BLaER1 treated with 17β-estradiol and CSF1 and Interleukin-3, amounts not matched to agents 10 nM and 100 nM (cell line): ENCODE results near the gene ENTHD1.

ENCODE experiments used
- H3K27ac ChIP-seq, 11 experiments: shearing (Covaris generic); formaldehyde crosslinking; 2 replicates each; pipeline ENCODE4 v1.8.1; 2022
- H3K27me3 ChIP-seq, 11 experiments: shearing (Covaris generic); formaldehyde crosslinking; 2 replicates each; pipeline ENCODE4 v1.8.1; 2022
- H3K36me3 ChIP-seq, 11 experiments: shearing (Covaris generic); formaldehyde crosslinking; 2 replicates each; pipeline ENCODE4 v1.8.1; 2022
- H3K4me1 ChIP-seq, 10 experiments: shearing (Covaris generic); formaldehyde crosslinking; 2 replicates each; pipeline ENCODE4 v1.8.1; 2022
- H3K4me2 ChIP-seq, 11 experiments: shearing (Covaris generic); formaldehyde crosslinking; 2 replicates each; pipeline ENCODE4 v1.8.1; 2022
- H3K4me3 ChIP-seq, 10 experiments: shearing (Covaris generic); formaldehyde crosslinking; 2 replicates each; pipeline ENCODE4 v1.8.1; 2022
- H3K9ac ChIP-seq, 11 experiments: shearing (Covaris generic); formaldehyde crosslinking; 2 replicates each; pipeline ENCODE4 v1.8.1; 2022
- H3K9me3 ChIP-seq, 11 experiments: shearing (Covaris generic); formaldehyde crosslinking; replicated peaks in 1 of 11; 2 replicates each; pipeline ENCODE4 v1.8.1; 2022
- H4K20me1 ChIP-seq, 11 experiments: shearing (Covaris generic); formaldehyde crosslinking; 2 replicates each; pipeline ENCODE4 v1.8.1; 2022
- Cebpa-rat ChIP-seq, 11 experiments: shearing (Covaris generic); IDR thresholded peaks; 2 replicates each; pipeline ENCODE4 v1.8.1; 2022

Gene ENTHD1

GRCh38 chr22:39733191-39733590, 160.4 kb downstream of the ENTHD1 start:
- Histone ChIP-seq H3K4me1 (peaks cover 0 to 24% (median 18%) of the 10 kb centered on the region in 10 experiments; a peak in 16 of 20 replicates), H3K9me3 (no peaks in the 10 kb centered on the region), H3K9ac (no peak overlapping the region), H3K4me3 (no peak overlapping the region), H3K36me3 (no peaks in the 10 kb centered on the region), H3K27me3 (no peaks in the 10 kb centered on the region), H4K20me1 (no peaks in the 10 kb centered on the region), H3K4me2 (peak overlapping the region in 2 of 11 experiments; percentile 81 to 84; a peak in 2 of 22 replicates), H3K27ac (no peak overlapping the region)
- TF ChIP-seq Cebpa-rat (IDR thresholded peaks at IDR 0.05), result no peak

DNA sequence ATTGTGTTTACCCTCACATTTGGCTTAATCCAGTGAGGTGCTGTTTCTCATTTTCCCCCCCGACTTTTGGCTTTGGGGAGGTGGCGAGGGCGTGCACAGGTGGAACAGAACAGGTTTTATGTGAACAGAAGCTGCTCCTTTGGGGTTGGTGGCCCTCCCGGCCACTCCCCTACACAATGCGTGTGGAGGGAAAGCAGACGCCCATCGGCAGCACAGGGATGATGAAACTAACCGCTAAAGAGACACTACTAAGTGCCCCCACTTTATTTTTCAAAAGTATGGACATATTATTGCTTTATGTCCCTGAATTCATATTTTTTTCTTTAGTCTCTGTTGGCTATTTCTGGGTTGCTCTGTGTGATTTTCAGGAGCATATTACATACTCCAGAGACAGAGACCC, 160.9 kb downstream of the ENTHD1 start:
- Histone ChIP-seq H3K27me3 (no peaks in the 10 kb centered on the region), H3K9ac (peak overlapping the region in 3 of 11 experiments; percentile 12 to 33 (median 29); a peak in 2 of 22 replicates), H4K20me1 (no peaks in the 10 kb centered on the region), H3K4me1 (peaks cover 0 to 24% (median 18%) of the 10 kb centered on the region in 10 experiments; a peak in 16 of 20 replicates), H3K4me3 (no peak overlapping the region), H3K4me2 (peak overlapping the region in 9 of 11 experiments; percentile 24 to 85 (median 74); a peak in 17 of 22 replicates), H3K9me3 (no peaks in the 10 kb centered on the region), H3K27ac (peak overlapping the region in 1 of 11 experiments; percentile 32; a peak in 1 of 22 replicates), H3K36me3 (no peaks in the 10 kb centered on the region)
- no peak for TF ChIP-seq Cebpa-rat (IDR thresholded peaks at IDR 0.05)

GRCh38 chr22:39731881-39732555, 161.5 kb downstream of the ENTHD1 start:
- peak overlapping the region in 9 of 11 experiments; percentile 24 to 85 (median 74); a peak in 18 of 22 replicates for H3K4me2 ChIP-seq
- no peaks in the 10 kb centered on the region for H3K9me3 ChIP-seq
- peak overlapping the region in 3 of 11 experiments; percentile 23 to 46 (median 32); a peak in 4 of 22 replicates for H3K27ac ChIP-seq
- H3K36me3 ChIP-seq, result no peaks in the 10 kb centered on the region
- peaks cover 0 to 24% (median 18%) of the 10 kb centered on the region in 10 experiments; a peak in 16 of 20 replicates for H3K4me1 ChIP-seq
- TF ChIP-seq Cebpa-rat (IDR thresholded peaks at IDR 0.05), result no peak
- H3K4me3 ChIP-seq, result no peak overlapping the region
- H3K9ac ChIP-seq, result peak overlapping the region in 4 of 11 experiments; percentile 12 to 33 (median 22); a peak in 4 of 22 replicates
- H4K20me1 ChIP-seq, result no peaks in the 10 kb centered on the region
- no peaks in the 10 kb centered on the region for H3K27me3 ChIP-seq

DNA sequence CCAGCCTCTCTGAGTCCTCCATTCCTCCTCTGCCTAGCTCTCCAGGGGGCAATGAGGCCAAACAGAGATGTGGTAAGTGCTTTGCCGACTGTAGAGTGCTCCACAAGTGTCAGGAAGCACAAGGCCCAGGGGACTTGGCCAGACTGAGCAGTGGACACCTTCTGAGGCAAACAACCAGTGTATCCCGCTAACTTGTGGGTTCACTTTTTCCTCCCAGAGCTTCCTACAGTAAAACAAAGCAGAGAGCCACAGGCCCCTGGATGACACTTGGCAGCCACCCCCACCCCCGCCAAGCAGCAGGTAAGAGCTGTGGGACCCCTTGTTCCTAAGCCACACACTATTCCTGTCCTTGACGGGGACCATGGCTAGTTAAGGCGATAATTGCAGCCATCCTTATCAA, 162.1 kb downstream of the ENTHD1 start:
- Histone ChIP-seq H3K9me3 (no peaks in the 10 kb centered on the region), H3K4me2 (peak overlapping the region in 9 of 11 experiments; percentile 24 to 85 (median 74); a peak in 17 of 22 replicates), H3K9ac (peak overlapping the region in 2 of 11 experiments; percentile 16 to 33; a peak in 2 of 22 replicates), H3K36me3 (no peaks in the 10 kb centered on the region), H3K4me1 (peaks cover 0 to 24% (median 18%) of the 10 kb centered on the region in 10 experiments; a peak in 16 of 20 replicates), H3K27ac (peak overlapping the region in 3 of 11 experiments; percentile 3 to 46 (median 23); a peak in 3 of 22 replicates), H3K4me3 (no peak overlapping the region), H3K27me3 (no peaks in the 10 kb centered on the region), H4K20me1 (no peaks in the 10 kb centered on the region)
- TF ChIP-seq Cebpa-rat (IDR thresholded peaks at IDR 0.05), result no peak

DNA sequence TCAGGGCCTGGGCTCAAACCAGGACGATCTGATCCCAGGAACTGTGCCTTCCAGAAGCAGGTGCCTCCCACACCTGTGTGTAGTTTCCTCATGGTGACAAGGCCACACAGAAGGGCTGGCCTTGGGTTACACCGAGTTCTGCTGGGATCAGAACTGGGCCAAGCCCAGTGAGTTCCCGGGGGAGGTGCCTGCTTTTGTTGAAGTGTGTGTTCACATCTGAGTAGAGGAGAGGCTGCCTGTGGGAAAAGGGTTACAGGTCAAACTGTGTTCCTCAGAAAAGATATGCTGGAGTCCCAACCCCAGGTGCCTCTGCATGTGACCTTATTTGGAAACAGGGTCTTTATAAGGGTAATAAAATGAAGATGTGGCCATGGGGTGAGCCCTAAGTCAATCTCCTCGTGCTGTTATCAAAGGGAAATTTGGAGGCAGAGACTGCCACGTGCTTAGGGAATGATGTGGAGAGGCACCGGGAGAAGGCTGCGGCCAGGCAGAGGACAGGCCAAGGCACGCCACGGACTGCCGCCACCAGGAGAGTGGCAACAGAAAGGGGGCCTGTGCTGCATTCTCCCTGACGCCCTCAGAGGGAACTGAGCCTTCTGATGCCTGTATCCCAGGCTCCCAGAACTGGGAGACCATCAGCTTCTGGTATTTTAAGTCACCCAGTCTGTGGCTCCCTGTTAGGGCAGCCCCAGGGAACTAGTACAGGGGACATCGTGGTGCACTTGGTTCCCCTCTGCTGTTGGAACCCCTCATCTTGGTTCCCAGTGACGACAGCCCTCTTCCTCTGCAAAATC, 164.2 kb downstream of the ENTHD1 start:
- Histone ChIP-seq H3K9me3 (no peaks in the 10 kb centered on the region), H4K20me1 (no peaks in the 10 kb centered on the region), H3K27ac (no peak overlapping the region), H3K4me1 (peaks cover 0 to 24% (median 18%) of the 10 kb centered on the region in 10 experiments; a peak in 16 of 20 replicates), H3K36me3 (no peaks in the 10 kb centered on the region), H3K9ac (no peak overlapping the region), H3K4me2 (no peak overlapping the region), H3K4me3 (no peak overlapping the region), H3K27me3 (no peaks in the 10 kb centered on the region)
- TF ChIP-seq Cebpa-rat (IDR thresholded peaks at IDR 0.05), result no peak

GRCh38 chr22:39728236-39728860, 165.2 kb downstream of the ENTHD1 start:
- Histone ChIP-seq H3K9me3 (no peaks in the 10 kb centered on the region), H3K36me3 (no peaks in the 10 kb centered on the region), H3K27me3 (no peaks in the 10 kb centered on the region), H3K27ac (no peak overlapping the region), H3K4me1 (peaks cover 0 to 24% (median 18%) of the 10 kb centered on the region in 10 experiments; a peak in 16 of 20 replicates), H3K9ac (no peak overlapping the region), H4K20me1 (no peaks in the 10 kb centered on the region), H3K4me3 (no peak overlapping the region), H3K4me2 (no peak overlapping the region)
- no peak for TF ChIP-seq Cebpa-rat (IDR thresholded peaks at IDR 0.05)

DNA sequence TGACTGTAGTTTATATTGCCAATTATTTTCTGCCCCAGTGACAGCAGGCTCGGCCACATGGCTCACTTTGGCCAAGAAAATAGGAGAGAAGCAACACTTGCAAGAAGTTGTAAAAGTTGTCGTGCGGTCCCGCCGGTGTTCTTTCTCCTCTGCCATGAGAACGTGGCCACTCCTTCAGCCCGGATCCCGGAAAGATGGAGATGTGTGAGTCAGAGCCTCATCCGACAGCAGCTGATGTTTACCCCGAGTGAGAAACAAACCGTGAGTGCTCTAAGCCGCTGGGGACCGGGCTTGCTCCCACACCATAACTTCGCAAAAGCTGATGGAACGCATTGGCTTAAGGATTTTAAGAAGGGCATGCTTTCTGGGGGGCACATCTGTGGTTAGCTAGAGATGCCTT, 166.0 kb downstream of the ENTHD1 start:
- H3K4me3 ChIP-seq, result no peak overlapping the region
- H3K36me3 ChIP-seq, result no peaks in the 10 kb centered on the region
- no peak overlapping the region for H3K4me2 ChIP-seq
- H3K9me3 ChIP-seq, result no peaks in the 10 kb centered on the region
- H3K9ac ChIP-seq, result no peak overlapping the region
- H3K27me3 ChIP-seq, result no peaks in the 10 kb centered on the region
- no peak for TF ChIP-seq Cebpa-rat (IDR thresholded peaks at IDR 0.05)
- H4K20me1 ChIP-seq, result no peaks in the 10 kb centered on the region
- no peak overlapping the region for H3K27ac ChIP-seq
- H3K4me1 ChIP-seq, result peaks cover 0 to 16% (median 15%) of the 10 kb centered on the region in 10 experiments; a peak in 16 of 20 replicates

DNA sequence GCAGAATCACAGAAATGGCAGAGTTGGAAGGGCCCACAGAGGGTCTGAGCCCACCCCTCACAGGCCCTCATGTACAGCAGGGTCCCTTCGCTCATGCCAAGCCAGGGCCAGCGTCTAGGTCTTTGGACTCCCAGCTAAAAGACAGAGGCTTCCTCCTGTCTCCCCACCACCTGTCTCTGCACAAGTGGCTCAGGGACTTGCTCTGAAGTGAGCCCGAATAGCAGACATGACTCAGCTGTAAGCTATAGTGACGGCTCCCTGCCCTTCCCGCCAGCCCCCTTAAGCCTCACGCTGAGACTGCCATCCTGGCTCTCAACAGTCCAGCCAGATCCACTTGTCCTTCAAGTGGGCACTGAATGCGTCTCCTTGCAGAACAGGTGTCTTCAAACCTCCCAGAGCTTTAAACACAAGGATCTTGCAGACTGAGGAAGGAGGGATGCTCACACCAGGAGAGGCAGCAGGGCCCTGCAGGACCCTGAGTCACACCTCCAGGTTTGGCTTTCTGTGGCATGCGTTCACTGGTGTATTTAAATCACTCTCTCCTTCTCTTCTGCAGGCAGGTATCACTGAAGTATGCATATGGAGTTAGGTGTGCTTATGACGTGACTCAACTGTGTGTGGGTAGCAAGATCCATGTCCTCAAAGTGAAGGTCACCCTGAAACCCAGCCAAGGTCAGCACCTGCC, 168.1 kb downstream of the ENTHD1 start:
- TF ChIP-seq Cebpa-rat (IDR thresholded peaks at IDR 0.05), result no peak
- Histone ChIP-seq H4K20me1 (no peaks in the 10 kb centered on the region), H3K4me2 (no peak overlapping the region), H3K27ac (no peak overlapping the region), H3K4me1 (no peaks in the 10 kb centered on the region), H3K9ac (no peak overlapping the region), H3K9me3 (no peaks in the 10 kb centered on the region), H3K4me3 (no peak overlapping the region), H3K36me3 (no peaks in the 10 kb centered on the region), H3K27me3 (no peaks in the 10 kb centered on the region)
